Lower leg skin (tissue), 4 donors: ENCODE measurements around the gene P4HA2. TPM values are rescaled to one million over a fixed set of nuclear protein-coding genes. Genes with fewer than 3 reads are reported as not detected.

Experiments
- DNase-seq, 2 donors: peaks; one replicate each; pipeline ENCODE4 v3.0.0-alpha.2; 2019; ENCODE audit warnings: low spot score in 2 of 2
- H3K4me3 ChIP-seq: fragments of 200-600 bp; sonication (generic); 2 replicates; pipeline ENCODE4 v1.5.1; 2017; ENCODE audit warnings: mild to moderate bottlenecking, low read depth; ENCODE audit not compliant: poor library complexity, severe bottlenecking
- POLR2A ChIP-seq, 2 donors: fragments of 450-650 bp; IDR thresholded peaks; one replicate each; pipeline ENCODE4 v1.6.1; 2016 to 2017; ENCODE audit warnings: antibody characterized with exemption in 2 of 2, mild to moderate bottlenecking in 1 of 2, moderate library complexity in 1 of 2
- WGBS, 2 donors: methylation state at CpG; one replicate each; pipeline ENCODE4 v1.1.5; 2018; 5-methylcytosine and 5-hydroxymethylcytosine counted together
- intact Hi-C: fragments of 100-400 bp; cut with DNase I; formaldehyde crosslinking; loops from one replicate; pipeline ENCODE4 v1.15.0; 2023; ENCODE audit warnings: low total_unique reads
- total RNA-seq, 4 donors: library from RNA; depleted of rRNA; stranded (reverse); fragments of >200 nt; gene quantifications; one replicate each; pipeline ENCODE4 v1.1.0, GENCODE V29; 2016
- TF ChIP-seq, protein P1 (sequence below), 3 donors: fragments of 450-650 bp; IDR thresholded peaks; one replicate each; pipeline ENCODE4 v1.5.1; 2016; ENCODE audit warnings: antibody characterized with exemption in 3 of 3, mild to moderate bottlenecking in 3 of 3, moderate library complexity in 2 of 3

Gene P4HA2
- total RNA-seq, 4 donors from 2014 or later, result 18.0 to 40.5 (median 26.7) TPM

DNA sequence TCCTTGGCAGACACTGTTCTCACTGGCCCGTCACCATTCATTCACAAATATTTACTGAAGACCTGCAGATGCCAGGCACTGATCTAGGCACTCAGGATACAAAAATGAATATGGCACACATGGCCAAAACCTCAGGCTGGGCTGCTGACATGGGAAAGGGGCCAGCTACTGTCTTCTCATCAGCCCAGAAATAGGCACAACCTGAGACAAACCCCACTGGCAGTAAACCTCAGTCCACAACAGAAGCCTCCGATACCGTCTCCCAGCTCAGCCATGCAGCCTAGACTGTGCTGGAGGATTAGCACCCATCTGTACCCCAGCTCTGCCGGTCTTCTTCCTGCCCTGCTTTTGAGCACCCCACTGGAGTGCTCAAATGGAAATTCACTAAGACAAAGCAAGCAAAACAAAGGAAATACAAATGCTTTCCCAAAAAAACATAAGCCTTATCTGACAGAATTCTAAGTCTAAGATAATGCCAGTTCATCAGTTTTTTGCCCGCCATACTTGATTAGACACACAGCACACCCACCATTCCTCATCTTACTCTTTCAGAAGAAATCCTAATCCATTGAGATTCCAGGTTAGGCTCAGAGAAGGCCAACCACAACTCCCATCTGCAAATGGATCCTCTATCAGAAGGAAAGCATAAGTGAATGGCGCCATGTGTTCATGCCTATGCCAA lies 8.2 kb downstream of the P4HA2 start:
- no peak overlapping the region for H3K4me3 ChIP-seq
- TF ChIP-seq, protein P1, sequence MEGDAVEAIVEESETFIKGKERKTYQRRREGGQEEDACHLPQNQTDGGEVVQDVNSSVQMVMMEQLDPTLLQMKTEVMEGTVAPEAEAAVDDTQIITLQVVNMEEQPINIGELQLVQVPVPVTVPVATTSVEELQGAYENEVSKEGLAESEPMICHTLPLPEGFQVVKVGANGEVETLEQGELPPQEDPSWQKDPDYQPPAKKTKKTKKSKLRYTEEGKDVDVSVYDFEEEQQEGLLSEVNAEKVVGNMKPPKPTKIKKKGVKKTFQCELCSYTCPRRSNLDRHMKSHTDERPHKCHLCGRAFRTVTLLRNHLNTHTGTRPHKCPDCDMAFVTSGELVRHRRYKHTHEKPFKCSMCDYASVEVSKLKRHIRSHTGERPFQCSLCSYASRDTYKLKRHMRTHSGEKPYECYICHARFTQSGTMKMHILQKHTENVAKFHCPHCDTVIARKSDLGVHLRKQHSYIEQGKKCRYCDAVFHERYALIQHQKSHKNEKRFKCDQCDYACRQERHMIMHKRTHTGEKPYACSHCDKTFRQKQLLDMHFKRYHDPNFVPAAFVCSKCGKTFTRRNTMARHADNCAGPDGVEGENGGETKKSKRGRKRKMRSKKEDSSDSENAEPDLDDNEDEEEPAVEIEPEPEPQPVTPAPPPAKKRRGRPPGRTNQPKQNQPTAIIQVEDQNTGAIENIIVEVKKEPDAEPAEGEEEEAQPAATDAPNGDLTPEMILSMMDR (IDR thresholded peaks at IDR 0.05), result no peak
- TF ChIP-seq POLR2A (IDR thresholded peaks at IDR 0.05), result no peak
- intact Hi-C loops, result no loop called here
- no peak for DNase-seq
- 81 to 85% methylated on average over 6 of the region's 6 CpGs for WGBS, 2 donors

DNA sequence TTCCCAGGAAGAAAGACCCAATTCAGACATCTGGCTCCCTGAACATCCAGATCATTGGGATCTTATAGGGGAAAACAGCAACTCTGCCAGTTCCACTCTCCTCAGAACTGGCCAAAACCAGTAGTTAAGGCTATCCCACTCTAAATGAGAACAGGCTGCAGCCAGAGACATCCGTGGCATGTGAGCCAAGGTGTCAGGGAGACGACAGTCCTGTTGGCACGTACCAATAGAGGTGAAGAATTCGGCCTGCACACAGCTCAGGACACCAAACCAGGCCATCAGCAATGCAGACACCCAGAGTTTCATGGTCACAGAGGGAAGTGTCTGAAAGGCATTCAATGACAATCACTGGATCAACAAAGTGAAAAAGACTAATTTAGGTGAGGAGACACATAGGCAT lies 9.3 kb downstream of the P4HA2 start:
- DNase-seq, result no peak
- WGBS, 2 donors, result 75 to 80% methylated on average over 4 of the region's 4 CpGs
- TF ChIP-seq POLR2A (IDR thresholded peaks at IDR 0.05), result no peak
- TF ChIP-seq, protein P1 (IDR thresholded peaks at IDR 0.05), result no peak
- no peak overlapping the region for H3K4me3 ChIP-seq
- intact Hi-C loops, result no loop called here

- 26 to 37% methylated on average over 5 of the region's 5 CpGs for WGBS, 2 donors
- TF ChIP-seq, protein P1 (IDR thresholded peaks at IDR 0.05), result no peak
- peak; percentile 89 to 98 for DNase-seq
- H3K4me3 ChIP-seq, result no peak overlapping the region
- intact Hi-C loops, result no loop called here
These were observed 12.3 kb downstream of the P4HA2 start for GRCh38 chr5:132215329-132215728.

GRCh38 chr5:132214491-132214890 lies 13.2 kb downstream of the P4HA2 start:
- H3K4me3 ChIP-seq, result no peak overlapping the region
- intact Hi-C loops, result no loop called here
- no peak for DNase-seq
- no peak for TF ChIP-seq POLR2A (IDR thresholded peaks at IDR 0.05)
- TF ChIP-seq, protein P1 (IDR thresholded peaks at IDR 0.05), result no peak
- 90 to 94% methylated on average over 4 of the region's 4 CpGs for WGBS, 2 donors

- no peak for DNase-seq
- TF ChIP-seq POLR2A (IDR thresholded peaks at IDR 0.05), result no peak
- TF ChIP-seq, protein P1 (IDR thresholded peaks at IDR 0.05), result no peak
- 98% methylated on average over 7 of the region's 7 CpGs for WGBS, 2 donors
- intact Hi-C loops, result no loop called here
- H3K4me3 ChIP-seq, result no peak overlapping the region
These were observed 14.0 kb downstream of the P4HA2 start for GRCh38 chr5:132213666-132214065.

GRCh38 chr5:132211787-132212186 lies 15.9 kb downstream of the P4HA2 start:
- intact Hi-C loops, result no loop called here
- DNase-seq, result no peak
- WGBS, 2 donors, result 33 to 35% methylated on average over 1 of the region's 1 CpG
- H3K4me3 ChIP-seq, result no peak overlapping the region
- TF ChIP-seq POLR2A (IDR thresholded peaks at IDR 0.05), result no peak
- TF ChIP-seq, protein P1 (IDR thresholded peaks at IDR 0.05), result no peak
